Mesenchymal stem cell (in vitro differentiated cells and primary cell): ENCODE results near the gene LRP1.

Experiments
- DNase-seq: peaks from one replicate; pipeline ENCODE4 v3.0.0-alpha.2; 2013
- H2AFZ ChIP-seq: one replicate; pipeline ENCODE4 v1.6.1; 2013; ENCODE audit warnings: low read depth, mild to moderate bottlenecking, control low read depth, inconsistent platforms, low read length, moderate library complexity
- H2AK5ac ChIP-seq: 2 replicates; pipeline ENCODE4 v1.6.1; 2013; ENCODE audit warnings: low read length, moderate library complexity, mild to moderate bottlenecking, inconsistent platforms; ENCODE audit not compliant: severe bottlenecking
- H2BK120ac ChIP-seq: one replicate; pipeline ENCODE4 v1.6.1; 2013; ENCODE audit warnings: low read depth, mild to moderate bottlenecking, inconsistent platforms, low read length, moderate library complexity
- H2BK12ac ChIP-seq, 2 experiments: one replicate each; pipeline ENCODE4 v1.6.1; 2013; ENCODE audit warnings: inconsistent platforms in 2 of 2, low read length in 2 of 2, mild to moderate bottlenecking in 2 of 2, moderate library complexity in 2 of 2, control low read depth in 1 of 2
- H2BK15ac ChIP-seq: one replicate; pipeline ENCODE4 v1.6.1; 2013; ENCODE audit warnings: mild to moderate bottlenecking, low read depth, inconsistent platforms; ENCODE audit not compliant: poor library complexity, severe bottlenecking
- H2BK5ac ChIP-seq: 2 replicates; pipeline ENCODE4 v1.6.1; 2013; ENCODE audit warnings: low read depth, mild to moderate bottlenecking, low read length, control low read depth, inconsistent platforms; ENCODE audit not compliant: poor library complexity, severe bottlenecking
- H3K14ac ChIP-seq, 2 experiments: one replicate each; pipeline ENCODE4 v1.6.1; 2013; ENCODE audit warnings: inconsistent platforms in 2 of 2, low read length in 2 of 2, control low read depth in 1 of 2, mild to moderate bottlenecking in 1 of 2, moderate library complexity in 1 of 2
- H3K18ac ChIP-seq, 2 experiments: one replicate each; pipeline ENCODE4 v1.6.1; 2013; ENCODE audit warnings: inconsistent platforms in 2 of 2, low read length in 2 of 2, control low read depth in 1 of 2, low read depth in 1 of 2, mild to moderate bottlenecking in 1 of 2
- H3K23ac ChIP-seq, 2 experiments: one replicate each; pipeline ENCODE4 v1.6.1; 2013; ENCODE audit warnings: inconsistent platforms in 2 of 2, low read length in 2 of 2, mild to moderate bottlenecking in 2 of 2, moderate library complexity in 2 of 2, control low read depth in 1 of 2
- H3K27ac ChIP-seq: 2 replicates; pipeline ENCODE4 v1.5.1; 2013; ENCODE audit warnings: mild to moderate bottlenecking, moderate library complexity, low read length, control low read depth, inconsistent platforms; ENCODE audit not compliant: poor library complexity, severe bottlenecking
- H3K27me3 ChIP-seq, 2 experiments: 2 replicates each; pipeline versions ENCODE4 v1.6.1 to v1.7.0; 2013; ENCODE audit warnings: low read length in 2 of 2, mild to moderate bottlenecking in 2 of 2, moderate library complexity in 2 of 2, control low read depth in 1 of 2, inconsistent platforms in 1 of 2; ENCODE audit not compliant: control insufficient read depth in 1 of 2, insufficient read depth in 1 of 2
- H3K36me3 ChIP-seq, 2 experiments: 2 replicates each; pipeline versions ENCODE4 v1.6.1 to v1.7.0; 2013; ENCODE audit warnings: low read length in 2 of 2, control low read depth in 1 of 2, inconsistent platforms in 1 of 2, low read depth in 1 of 2, mild to moderate bottlenecking in 1 of 2; ENCODE audit not compliant: insufficient read depth in 2 of 2, control insufficient read depth in 1 of 2
- H3K4ac ChIP-seq, 2 experiments: one replicate each; pipeline ENCODE4 v1.6.1; 2013; ENCODE audit warnings: inconsistent platforms in 2 of 2, low read length in 2 of 2, mild to moderate bottlenecking in 2 of 2, moderate library complexity in 2 of 2, control low read depth in 1 of 2, low read depth in 1 of 2
- H3K4me1 ChIP-seq: 2 replicates; pipeline ENCODE4 v1.6.1; 2013; ENCODE audit warnings: low read depth, low read length, control low read depth; ENCODE audit not compliant: control insufficient read depth, insufficient read depth
- H3K4me2 ChIP-seq: 2 replicates; pipeline ENCODE4 v1.6.1; 2013; ENCODE audit warnings: low read length, mild to moderate bottlenecking, inconsistent platforms; ENCODE audit not compliant: poor library complexity, severe bottlenecking
- H3K4me3 ChIP-seq, 2 experiments: 2 replicates each; pipeline versions ENCODE4 v1.5.1 to v1.7.0; 2013; ENCODE audit warnings: low read length in 2 of 2, mild to moderate bottlenecking in 2 of 2, control low read depth in 1 of 2, low read depth in 1 of 2; ENCODE audit not compliant: insufficient read depth in 1 of 2
- H3K79me1 ChIP-seq: replicated peaks from 2 replicates; pipeline ENCODE4 v1.6.1; 2013; ENCODE audit warnings: mild to moderate bottlenecking, control low read depth, low read length, inconsistent platforms; ENCODE audit not compliant: poor library complexity, severe bottlenecking
- H3K9ac ChIP-seq: 2 replicates; pipeline ENCODE4 v1.7.0; 2013; ENCODE audit warnings: mild to moderate bottlenecking, low read length, moderate library complexity
- H3K9me3 ChIP-seq: 2 replicates; pipeline ENCODE4 v1.7.0; 2013; ENCODE audit warnings: mild to moderate bottlenecking, low read length; ENCODE audit not compliant: control insufficient read depth
- H4K8ac ChIP-seq: one replicate; pipeline ENCODE4 v1.6.1; 2013; ENCODE audit warnings: inconsistent platforms, mild to moderate bottlenecking, low read length, moderate library complexity
- H4K91ac ChIP-seq: one replicate; pipeline ENCODE4 v1.6.1; 2013; ENCODE audit warnings: mild to moderate bottlenecking, low read length, inconsistent platforms
- WGBS: methylation state at CpG from one replicate; pipeline ENCODE4 v1.1.7; 2013; ENCODE audit warnings: mixed read lengths; 5-methylcytosine and 5-hydroxymethylcytosine counted together

Gene LRP1

GRCh38 chr12:57212701-57213057, 84.4 kb downstream of the LRP1 start:
- H3K4me2 ChIP-seq: no peak overlapping the region

GRCh38 chr12:57213058-57213715, 84.9 kb downstream of the LRP1 start:
- Histone ChIP-seq H4K8ac (peak overlapping the region; percentile 37), H3K4ac (no peak overlapping the region), H2BK12ac (no peak overlapping the region), H2AK5ac (no peak overlapping the region), H2AFZ (no peak overlapping the region), H3K9me3 (no peaks in the 10 kb centered on the region), H3K27me3 (peaks cover 0 to 31% of the 10 kb centered on the region in 2 experiments), H3K18ac (no peak overlapping the region), H2BK5ac (no peak overlapping the region), H3K79me1 (no peaks in the 10 kb centered on the region), H3K4me3 (no peak overlapping the region), H4K91ac (no peak overlapping the region), H3K36me3 (peaks cover 56 to 58% of the 10 kb centered on the region in 2 experiments), H3K4me2 (no peak overlapping the region), H2BK15ac (no peak overlapping the region), H3K23ac (no peak overlapping the region), H3K4me1 (peaks cover 38% of the 10 kb centered on the region), H2BK120ac (no peak overlapping the region), H3K27ac (no peak overlapping the region), H3K9ac (peak overlapping the region; percentile 21), H3K14ac (no peak overlapping the region)
- DNase-seq: peak; percentile 85
- under 1% methylated on average over 11 of the region's 16 CpGs for WGBS

More at GRCh38 chr12:57212701-57213057, 84.4 kb downstream of the LRP1 start:
- H2AFZ ChIP-seq: no peak overlapping the region
- no peak overlapping the region for H2BK15ac ChIP-seq
- no peaks in the 10 kb centered on the region for H3K79me1 ChIP-seq
- H3K18ac ChIP-seq: no peak overlapping the region
- H3K27me3 ChIP-seq: peaks cover 0 to 26% of the 10 kb centered on the region in 2 experiments
- H2BK12ac ChIP-seq: no peak overlapping the region
- H3K9ac ChIP-seq: no peak overlapping the region
- H2AK5ac ChIP-seq: no peak overlapping the region
- H3K4me1 ChIP-seq: peaks cover 37% of the 10 kb centered on the region
- peaks cover 61 to 63% of the 10 kb centered on the region in 2 experiments for H3K36me3 ChIP-seq
- H3K9me3 ChIP-seq: no peaks in the 10 kb centered on the region
- no peak overlapping the region for H4K91ac ChIP-seq
- no peak overlapping the region for H3K4me3 ChIP-seq
- H3K27ac ChIP-seq: no peak overlapping the region
- H2BK5ac ChIP-seq: no peak overlapping the region
- peak overlapping the region; percentile 37 for H4K8ac ChIP-seq
- no peak overlapping the region for H2BK120ac ChIP-seq
- H3K23ac ChIP-seq: no peak overlapping the region
- no peak overlapping the region for H3K4ac ChIP-seq
- DNase-seq: no peak
- WGBS: 88% methylated on average over 4 of the region's 7 CpGs
- no peak overlapping the region for H3K14ac ChIP-seq

GRCh38 chr12:57213763-57214397, 85.6 kb downstream of the LRP1 start:
- no peaks in the 10 kb centered on the region for H3K9me3 ChIP-seq
- H3K36me3 ChIP-seq: peaks cover 49 to 51% of the 10 kb centered on the region in 2 experiments
- no peak overlapping the region for H4K91ac ChIP-seq
- H2BK12ac ChIP-seq: no peak overlapping the region
- no peak overlapping the region for H2AFZ ChIP-seq
- H3K27me3 ChIP-seq: peaks cover 0 to 38% of the 10 kb centered on the region in 2 experiments
- no peak overlapping the region for H3K4ac ChIP-seq
- no peak overlapping the region for H2BK120ac ChIP-seq
- H3K9ac ChIP-seq: peak overlapping the region; percentile 21
- WGBS: 63% methylated on average over 4 of the region's 4 CpGs
- peaks cover 37% of the 10 kb centered on the region for H3K4me1 ChIP-seq
- no peak overlapping the region for H4K8ac ChIP-seq
- H2BK5ac ChIP-seq: no peak overlapping the region
- no peaks in the 10 kb centered on the region for H3K79me1 ChIP-seq
- H3K4me3 ChIP-seq: no peak overlapping the region
- no peak overlapping the region for H2AK5ac ChIP-seq
- H2BK15ac ChIP-seq: no peak overlapping the region
- H3K18ac ChIP-seq: no peak overlapping the region
- H3K23ac ChIP-seq: no peak overlapping the region
- no peak overlapping the region for H3K27ac ChIP-seq
- no peak overlapping the region for H3K4me2 ChIP-seq
- no peak for DNase-seq
- H3K14ac ChIP-seq: no peak overlapping the region

GRCh38 chr12:57214398-57214781, 86.1 kb downstream of the LRP1 start:
- H3K23ac ChIP-seq: no peak overlapping the region

More at GRCh38 chr12:57214398-57214781, 86.1 kb downstream of the LRP1 start:
- no peak overlapping the region for H2AK5ac ChIP-seq
- H3K9ac ChIP-seq: peak overlapping the region; percentile 21
- no peaks in the 10 kb centered on the region for H3K79me1 ChIP-seq
- no peak overlapping the region for H2BK12ac ChIP-seq
- H4K91ac ChIP-seq: no peak overlapping the region
- H2BK120ac ChIP-seq: no peak overlapping the region
- H3K4ac ChIP-seq: no peak overlapping the region
- H3K4me1 ChIP-seq: peaks cover 37% of the 10 kb centered on the region
- WGBS: 6% methylated on average over 14 of the region's 14 CpGs
- H3K4me2 ChIP-seq: no peak overlapping the region
- peaks cover 0 to 43% of the 10 kb centered on the region in 2 experiments for H3K27me3 ChIP-seq
- H3K27ac ChIP-seq: no peak overlapping the region
- no peak overlapping the region for H2BK15ac ChIP-seq
- H3K36me3 ChIP-seq: peaks cover 44 to 46% of the 10 kb centered on the region in 2 experiments
- no peak overlapping the region for H3K14ac ChIP-seq
- H2AFZ ChIP-seq: no peak overlapping the region
- H3K4me3 ChIP-seq: no peak overlapping the region
- H3K18ac ChIP-seq: peak overlapping the region in 1 of 2 experiments; percentile 11
- DNase-seq: peak; percentile 71
- no peak overlapping the region for H4K8ac ChIP-seq
- H3K9me3 ChIP-seq: no peaks in the 10 kb centered on the region
- H2BK5ac ChIP-seq: no peak overlapping the region
